ENCODE data around the gene DUS1L. TPM values are rescaled to one million over a fixed set of nuclear protein-coding genes. Genes with fewer than 3 reads are reported as not detected.

DUS1L gene
- total RNA-seq, 1 donor from 2014 or later, result 97.1 TPM

DNA sequence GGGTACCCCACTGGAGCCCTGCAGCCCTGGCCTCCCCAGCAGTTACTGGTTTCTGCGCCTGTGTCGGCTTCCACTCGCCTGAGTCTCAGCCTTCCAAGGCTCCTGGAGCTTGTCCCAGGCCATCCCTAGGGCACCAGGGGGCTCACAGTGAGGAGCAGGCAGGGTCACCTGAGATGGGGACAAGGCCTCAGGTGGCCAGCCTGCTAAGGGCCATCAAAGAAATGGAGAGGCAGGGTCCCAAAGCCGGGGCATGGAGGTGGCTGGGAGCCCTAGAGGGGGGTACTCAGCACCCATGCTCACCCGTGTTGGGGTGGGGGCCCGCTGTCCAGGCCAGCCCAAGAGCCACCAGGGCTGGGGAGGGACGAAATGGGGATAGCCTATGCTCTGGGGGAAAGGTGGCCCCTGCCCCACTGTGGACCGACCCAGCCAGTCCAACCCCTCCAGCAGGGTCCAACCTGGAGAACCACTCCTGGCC, 31.1 kb upstream of the DUS1L start:
- Mint-ChIP-seq H3K9me3 (no peaks in the 10 kb centered on the region), H3K4me1 (ENCODE audit: unreplicated experiment) (no peaks in the 10 kb centered on the region), H3K4me3 (peak overlapping the region; percentile 82), H3K27ac (peak overlapping the region; percentile 23), H3K36me3 (no peaks in the 10 kb centered on the region), H3K27me3 (no peaks in the 10 kb centered on the region)
- DNase-seq (ENCODE audit: extremely low spot score, unreplicated experiment), result no peak
- TF ChIP-seq, protein P1, sequence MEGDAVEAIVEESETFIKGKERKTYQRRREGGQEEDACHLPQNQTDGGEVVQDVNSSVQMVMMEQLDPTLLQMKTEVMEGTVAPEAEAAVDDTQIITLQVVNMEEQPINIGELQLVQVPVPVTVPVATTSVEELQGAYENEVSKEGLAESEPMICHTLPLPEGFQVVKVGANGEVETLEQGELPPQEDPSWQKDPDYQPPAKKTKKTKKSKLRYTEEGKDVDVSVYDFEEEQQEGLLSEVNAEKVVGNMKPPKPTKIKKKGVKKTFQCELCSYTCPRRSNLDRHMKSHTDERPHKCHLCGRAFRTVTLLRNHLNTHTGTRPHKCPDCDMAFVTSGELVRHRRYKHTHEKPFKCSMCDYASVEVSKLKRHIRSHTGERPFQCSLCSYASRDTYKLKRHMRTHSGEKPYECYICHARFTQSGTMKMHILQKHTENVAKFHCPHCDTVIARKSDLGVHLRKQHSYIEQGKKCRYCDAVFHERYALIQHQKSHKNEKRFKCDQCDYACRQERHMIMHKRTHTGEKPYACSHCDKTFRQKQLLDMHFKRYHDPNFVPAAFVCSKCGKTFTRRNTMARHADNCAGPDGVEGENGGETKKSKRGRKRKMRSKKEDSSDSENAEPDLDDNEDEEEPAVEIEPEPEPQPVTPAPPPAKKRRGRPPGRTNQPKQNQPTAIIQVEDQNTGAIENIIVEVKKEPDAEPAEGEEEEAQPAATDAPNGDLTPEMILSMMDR (conservative IDR thresholded peaks at IDR 0.05), result no peak

DNA sequence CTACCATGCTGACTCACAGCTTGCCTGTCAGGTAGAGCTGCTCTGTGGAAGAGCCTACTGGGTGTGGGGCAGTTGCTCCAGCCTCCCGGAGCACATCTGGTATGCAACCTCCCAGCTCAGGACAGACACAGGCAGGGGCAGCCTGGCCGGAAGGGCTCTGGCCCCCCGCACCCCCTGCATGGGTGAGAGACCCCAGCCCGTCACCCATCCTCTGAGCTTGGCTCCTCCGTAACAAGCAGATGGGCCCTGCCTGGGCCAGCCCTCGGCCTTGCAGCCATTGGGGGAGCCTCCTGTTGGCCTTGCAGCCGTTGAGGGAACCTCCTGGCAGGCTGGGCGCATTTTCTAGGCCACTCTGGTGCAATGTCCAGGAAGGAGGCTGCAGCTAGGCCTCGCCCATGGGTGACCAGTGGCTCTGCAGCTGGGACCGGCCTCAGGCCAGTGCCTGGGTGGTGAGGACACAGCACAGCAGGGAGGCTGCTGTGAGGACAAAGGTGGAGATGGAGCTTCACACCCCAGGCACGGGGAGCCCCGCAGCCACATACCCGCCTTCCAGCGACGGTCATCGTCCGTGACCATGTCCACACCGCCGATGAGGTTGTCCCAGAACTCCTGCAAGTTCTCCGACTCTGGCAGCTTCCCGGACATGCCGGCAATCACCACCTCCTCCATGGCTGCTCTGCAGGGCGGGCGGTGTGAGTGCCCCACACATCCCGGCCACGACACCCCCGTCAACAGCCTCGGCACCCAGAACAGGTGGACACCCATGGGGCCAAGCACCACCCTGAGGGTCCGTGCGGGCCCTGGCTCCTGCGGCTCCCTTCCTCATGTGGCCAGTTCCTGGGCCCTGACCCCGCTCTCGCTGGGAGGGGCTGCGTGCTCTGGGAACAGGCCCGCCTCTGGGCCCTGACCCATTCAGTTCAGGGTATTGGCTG, 30.4 kb upstream of the DUS1L start:
- Mint-ChIP-seq H3K27me3 (no peaks in the 10 kb centered on the region), H3K4me3 (peak overlapping the region; percentile 82), H3K36me3 (no peaks in the 10 kb centered on the region), H3K4me1 (ENCODE audit: unreplicated experiment) (no peaks in the 10 kb centered on the region), H3K27ac (peak overlapping the region; percentile 75), H3K9me3 (no peaks in the 10 kb centered on the region)
- no peak for DNase-seq (ENCODE audit: extremely low spot score, unreplicated experiment)
- TF ChIP-seq, protein P1 (conservative IDR thresholded peaks at IDR 0.05), result no peak

DNA sequence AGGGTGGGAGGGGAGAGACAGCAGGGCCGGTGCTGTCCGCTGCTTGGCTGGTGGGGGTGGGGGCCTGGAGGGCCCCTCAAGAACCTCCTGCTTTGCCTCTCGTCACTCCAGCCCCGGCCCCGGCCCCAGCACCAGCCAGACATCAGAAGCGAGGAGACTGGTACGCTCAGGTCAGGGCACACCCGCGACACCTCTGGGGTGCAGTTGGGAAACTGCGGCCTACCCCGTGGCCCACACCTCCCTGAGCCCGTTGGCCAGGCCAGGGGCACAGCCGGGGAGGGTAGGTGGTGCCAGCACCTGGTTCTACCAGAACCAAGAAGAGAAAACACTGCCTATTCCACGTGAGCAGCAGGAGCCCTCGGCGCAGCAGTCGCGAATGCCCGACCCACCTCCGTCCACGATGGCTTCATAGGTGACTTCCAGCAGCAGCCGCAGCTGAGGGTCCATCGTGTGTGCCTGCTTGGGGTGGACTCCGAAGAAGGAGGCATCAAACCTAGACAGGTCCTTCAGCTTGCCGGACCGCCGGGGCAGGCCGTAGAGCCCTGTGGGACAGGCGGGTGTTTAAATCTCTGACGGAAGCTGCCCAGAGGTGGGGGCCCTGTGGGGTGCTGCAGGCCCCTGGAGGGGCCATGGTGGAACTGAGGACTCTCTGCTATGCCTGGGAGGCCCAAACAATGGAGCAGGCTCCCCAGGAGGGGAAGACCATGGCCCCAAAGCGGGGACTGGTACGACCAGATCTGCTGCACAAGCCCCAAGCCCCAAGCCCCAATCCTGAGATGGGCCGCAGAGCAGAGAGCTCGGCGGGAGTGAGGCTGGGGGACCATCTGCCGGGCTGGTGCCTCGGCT, 29.6 kb upstream of the DUS1L start:
- H3K4me1 Mint-ChIP-seq (ENCODE audit: unreplicated experiment), result no peaks in the 10 kb centered on the region
- no peaks in the 10 kb centered on the region for H3K9me3 Mint-ChIP-seq
- H3K36me3 Mint-ChIP-seq, result no peaks in the 10 kb centered on the region
- TF ChIP-seq, protein P1 (conservative IDR thresholded peaks at IDR 0.05), result no peak
- DNase-seq (ENCODE audit: extremely low spot score, unreplicated experiment), result no peak
- H3K27me3 Mint-ChIP-seq, result no peaks in the 10 kb centered on the region
- peak overlapping the region; percentile 82 for H3K4me3 Mint-ChIP-seq
- H3K27ac Mint-ChIP-seq, result peak overlapping the region; percentile 75

DNA sequence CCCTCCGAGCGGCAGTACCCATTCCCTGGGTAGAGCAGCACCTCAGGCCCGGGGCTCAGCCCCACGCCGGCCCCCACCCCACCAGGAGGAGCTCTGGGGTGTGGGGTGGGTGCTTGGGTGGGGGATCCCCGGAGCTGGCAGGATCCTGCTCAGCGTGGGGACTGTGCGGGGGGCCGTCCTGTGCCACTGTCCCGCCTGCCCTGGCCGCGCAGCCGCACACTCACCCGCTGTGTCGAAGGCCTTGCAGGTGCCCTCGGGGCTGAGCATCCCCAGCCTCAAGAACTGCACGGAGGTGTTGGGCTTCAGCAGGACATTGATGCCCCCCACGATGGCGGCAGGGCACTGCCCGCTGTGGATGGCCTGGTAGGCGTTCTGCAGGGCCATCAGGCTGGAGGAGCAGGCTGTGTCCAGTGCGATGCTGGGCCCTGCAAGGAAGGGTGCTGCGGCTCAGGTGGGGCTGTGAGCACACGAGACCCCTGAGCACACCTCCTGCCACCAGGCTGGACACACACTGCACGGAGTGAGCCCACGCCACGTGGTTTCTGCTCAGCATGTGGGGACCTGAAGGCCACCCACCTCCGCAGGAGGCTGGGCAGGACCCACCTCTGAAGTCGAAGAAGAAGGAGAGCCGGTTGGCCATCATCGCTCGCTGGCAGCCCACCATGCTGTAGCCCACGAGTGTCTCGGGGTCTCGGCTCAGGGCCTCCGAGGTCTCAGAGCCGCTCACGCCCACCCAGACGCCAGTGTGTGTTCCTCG, 27.6 kb upstream of the DUS1L start:
- Mint-ChIP-seq H3K27ac (no peak overlapping the region), H3K9me3 (no peaks in the 10 kb centered on the region), H3K4me3 (no peak overlapping the region), H3K4me1 (ENCODE audit: unreplicated experiment) (no peaks in the 10 kb centered on the region), H3K27me3 (no peaks in the 10 kb centered on the region), H3K36me3 (no peaks in the 10 kb centered on the region)
- TF ChIP-seq, protein P1 (conservative IDR thresholded peaks at IDR 0.05), result no peak
- DNase-seq (ENCODE audit: extremely low spot score, unreplicated experiment), result no peak

DNA sequence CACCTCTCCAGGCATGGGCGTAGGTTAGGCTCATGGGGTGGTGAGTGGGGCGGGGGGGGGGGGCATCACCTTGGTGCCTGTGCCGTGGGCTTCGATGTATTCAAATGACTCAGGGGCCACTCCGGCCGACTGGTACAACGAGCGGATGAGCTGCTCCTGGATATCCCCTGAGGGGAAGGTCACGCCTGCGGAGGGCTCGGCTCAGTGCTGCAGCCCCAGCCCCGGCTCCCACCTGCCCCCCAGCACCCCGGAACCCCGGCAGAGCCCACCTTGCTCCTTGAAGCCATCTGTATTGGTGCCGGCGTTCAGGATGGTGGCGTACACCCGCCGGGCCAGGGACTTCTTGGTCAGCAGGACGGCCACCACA, 27.0 kb upstream of the DUS1L start:
- no peak for DNase-seq (ENCODE audit: extremely low spot score, unreplicated experiment)
- Mint-ChIP-seq H3K27ac (no peak overlapping the region), H3K27me3 (no peaks in the 10 kb centered on the region), H3K4me3 (no peak overlapping the region), H3K9me3 (no peaks in the 10 kb centered on the region), H3K36me3 (no peaks in the 10 kb centered on the region), H3K4me1 (ENCODE audit: unreplicated experiment) (no peaks in the 10 kb centered on the region)
- TF ChIP-seq, protein P1 (conservative IDR thresholded peaks at IDR 0.05), result no peak

All from type B pancreatic cell (in vitro differentiated cells).